Measurements from ENCODE around the gene CSNK2A1. TPM values are rescaled to one million over a fixed set of nuclear protein-coding genes. Genes with fewer than 3 reads are reported as not detected.

CSNK2A1 gene
- total RNA-seq, 4 donors from 2014 or later = 85.0 to 107 (median 96.9) TPM

GRCh38 chr20:571754-572441 lies 28.3 kb upstream of the CSNK2A1 start:
- WGBS = 9% methylated on average over 19 of the region's 24 CpGs
- Histone ChIP-seq H3K27ac (no peak overlapping the region), H3K27me3 (peaks cover 72% of the 10 kb centered on the region), H3K4me1 (peaks cover 11% of the 10 kb centered on the region), H3K4me3 (no peak overlapping the region), H3K9me3 (no peaks in the 10 kb centered on the region), H3K36me3 (no peaks in the 10 kb centered on the region)
- no peak for TF ChIP-seq CTCF (IDR thresholded peaks at IDR 0.05)
- TF ChIP-seq POLR2AphosphoS5 (IDR thresholded peaks at IDR 0.05) = no peak
- DNase-seq (ENCODE audit: low spot score in 2 of 2) = peak in 1 of 2 donors; percentile 68

GRCh38 chr20:568673-569415 lies 25.3 kb upstream of the CSNK2A1 start:
- H3K9me3 ChIP-seq = no peaks in the 10 kb centered on the region
- peaks cover 69% of the 10 kb centered on the region for H3K27me3 ChIP-seq
- no peak for DNase-seq (ENCODE audit: low spot score in 2 of 2)
- no peak overlapping the region for H3K27ac ChIP-seq
- WGBS = 49% methylated on average over 13 of the region's 14 CpGs
- H3K4me1 ChIP-seq = peaks cover 11% of the 10 kb centered on the region
- no peak for TF ChIP-seq POLR2A (IDR thresholded peaks at IDR 0.05)
- TF ChIP-seq EP300 (IDR thresholded peaks at IDR 0.05) = no peak
- no peak for TF ChIP-seq POLR2AphosphoS5 (IDR thresholded peaks at IDR 0.05)
- TF ChIP-seq CTCF (IDR thresholded peaks at IDR 0.05) = no peak
- no peak overlapping the region for H3K4me3 ChIP-seq
- H3K36me3 ChIP-seq = no peaks in the 10 kb centered on the region

- Histone ChIP-seq H3K27ac (no peak overlapping the region), H3K4me3 (no peak overlapping the region), H3K27me3 (peaks cover 62% of the 10 kb centered on the region), H3K36me3 (no peaks in the 10 kb centered on the region), H3K4me1 (peaks cover 11% of the 10 kb centered on the region), H3K9me3 (no peaks in the 10 kb centered on the region)
- no peak for DNase-seq (ENCODE audit: low spot score in 2 of 2)
- TF ChIP-seq CTCF (IDR thresholded peaks at IDR 0.05) (no peak), POLR2A (IDR thresholded peaks at IDR 0.05) (no peak), POLR2AphosphoS5 (IDR thresholded peaks at IDR 0.05) (no peak), EP300 (IDR thresholded peaks at IDR 0.05) (no peak)
- WGBS = 8% methylated on average over 4 of the region's 20 CpGs
Measured at GRCh38 chr20:568097-568652, 24.6 kb upstream of the CSNK2A1 start.

- Histone ChIP-seq H3K9me3 (no peaks in the 10 kb centered on the region), H3K27ac (no peak overlapping the region), H3K27me3 (peaks cover 56% of the 10 kb centered on the region), H3K4me1 (peaks cover 5% of the 10 kb centered on the region), H3K36me3 (no peaks in the 10 kb centered on the region), H3K4me3 (no peak overlapping the region)
- DNase-seq (ENCODE audit: low spot score in 2 of 2) = no peak
- 100% methylated on average over 3 of the region's 3 CpGs for WGBS
- no peak for TF ChIP-seq POLR2A (IDR thresholded peaks at IDR 0.05)
- no peak for TF ChIP-seq CTCF (IDR thresholded peaks at IDR 0.05)
- no peak for TF ChIP-seq POLR2AphosphoS5 (IDR thresholded peaks at IDR 0.05)
- no peak for TF ChIP-seq EP300 (IDR thresholded peaks at IDR 0.05)
Measured at GRCh38 chr20:564192-564591, 20.6 kb upstream of the CSNK2A1 start.

GRCh38 chr20:563187-563586 lies 19.6 kb upstream of the CSNK2A1 start:
- no peak for DNase-seq (ENCODE audit: low spot score in 2 of 2)
- Histone ChIP-seq H3K27me3 (peaks cover 55% of the 10 kb centered on the region), H3K4me3 (no peak overlapping the region), H3K9me3 (no peaks in the 10 kb centered on the region), H3K4me1 (peaks cover 5% of the 10 kb centered on the region), H3K27ac (no peak overlapping the region), H3K36me3 (no peaks in the 10 kb centered on the region)
- 79% methylated on average over 5 of the region's 5 CpGs for WGBS
- TF ChIP-seq CTCF (IDR thresholded peaks at IDR 0.05) (no peak), POLR2AphosphoS5 (IDR thresholded peaks at IDR 0.05) (no peak)
